Mucosa of rectum (tissue), 2 donors: Measurements from ENCODE around the gene GLCCI1.

Experiments
- H3K27ac ChIP-seq, 2 donors: one replicate each; pipeline ENCODE4 v1.7.0; 2013; ENCODE audit warnings: inconsistent platforms in 2 of 2, low read depth in 2 of 2, low read length in 2 of 2
- H3K27me3 ChIP-seq, 2 donors: one replicate each; pipeline ENCODE4 v1.7.0; 2013; ENCODE audit warnings: low read length in 2 of 2; ENCODE audit not compliant: control insufficient read depth in 2 of 2, insufficient read depth in 2 of 2
- H3K36me3 ChIP-seq, 2 donors: one replicate each; pipeline ENCODE4 v1.7.0; 2013; ENCODE audit warnings: low read length in 2 of 2; ENCODE audit not compliant: control insufficient read depth in 2 of 2, insufficient read depth in 2 of 2
- H3K4me1 ChIP-seq, 2 donors: one replicate each; pipeline ENCODE4 v1.7.0; 2013; ENCODE audit warnings: low read length in 2 of 2, mild to moderate bottlenecking in 1 of 2; ENCODE audit not compliant: control insufficient read depth in 2 of 2, insufficient read depth in 2 of 2
- H3K4me3 ChIP-seq, 2 donors: one replicate each; pipeline ENCODE4 v1.7.0; 2013; ENCODE audit warnings: low read length in 2 of 2
- H3K9ac ChIP-seq, 2 donors: one replicate each; pipeline ENCODE4 v1.7.0; 2013; ENCODE audit warnings: low read length in 2 of 2, low read depth in 1 of 2, mild to moderate bottlenecking in 1 of 2
- H3K9me3 ChIP-seq, 2 donors: one replicate each; pipeline ENCODE4 v1.7.0; 2013; ENCODE audit warnings: low read length in 2 of 2; ENCODE audit not compliant: control insufficient read depth in 2 of 2
- donor health status: healthy.
- donor health status: Normal muscosa, but diverticular disease.

The GLCCI1 gene

DNA sequence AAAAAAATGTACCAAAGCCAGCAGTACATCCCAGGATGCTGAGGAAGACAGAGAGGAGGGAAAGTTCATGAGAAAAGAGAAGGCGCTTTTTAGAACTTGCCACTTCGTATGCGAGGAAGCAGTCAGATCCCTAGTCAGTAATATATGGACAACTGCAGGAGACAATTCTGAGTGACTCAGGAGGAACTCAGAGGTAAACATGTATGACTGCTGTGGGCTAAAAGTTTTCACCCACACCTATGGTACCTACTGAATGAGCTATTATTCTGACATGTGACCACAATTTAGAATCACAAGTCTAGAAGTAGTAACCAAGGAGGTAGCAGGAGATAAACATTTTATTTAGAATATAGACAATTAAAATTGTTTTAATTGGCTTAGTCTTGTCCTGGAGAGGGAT is 166.8 kb downstream of the GLCCI1 start:
- no peaks in the 10 kb centered on the region for H3K9me3 ChIP-seq
- H3K36me3 ChIP-seq: peaks cover 0 to 8% of the 10 kb centered on the region in 2 donors
- no peak overlapping the region for H3K4me3 ChIP-seq
- no peak overlapping the region for H3K9ac ChIP-seq
- no peaks in the 10 kb centered on the region for H3K27me3 ChIP-seq
- H3K27ac ChIP-seq: no peak overlapping the region
- peaks cover 0 to 3% of the 10 kb centered on the region in 2 donors for H3K4me1 ChIP-seq

DNA sequence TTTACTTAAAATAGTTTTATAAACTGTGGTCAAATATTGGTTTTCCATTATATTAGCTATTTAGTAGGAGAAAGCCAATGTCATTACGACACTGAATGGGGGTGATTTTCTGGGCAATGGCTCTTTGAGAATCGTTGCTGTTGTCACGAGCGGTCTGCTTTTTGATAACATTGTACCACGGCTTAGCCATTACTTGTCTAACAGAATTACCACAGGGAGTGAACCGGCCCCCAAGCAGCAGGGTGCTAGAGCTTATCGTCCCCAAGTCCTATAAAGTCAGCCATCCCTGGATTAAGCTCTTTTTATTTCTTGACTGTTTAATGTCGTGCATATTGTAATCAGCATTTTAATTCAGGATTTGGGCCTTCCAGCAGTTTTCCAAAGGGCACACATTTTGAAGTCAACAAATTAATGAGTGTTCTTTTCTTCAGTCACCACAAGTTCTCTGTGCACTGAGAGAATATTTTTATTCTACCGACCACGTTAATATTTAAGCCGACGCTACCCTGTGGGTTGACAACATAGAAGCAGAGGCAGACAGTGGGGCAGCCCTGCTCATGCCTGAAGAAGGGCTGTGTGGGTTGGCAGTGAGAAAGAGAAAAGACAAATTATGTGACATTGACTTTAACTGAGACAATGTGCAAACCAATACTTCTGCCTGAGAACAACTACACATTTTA is 167.6 kb downstream of the GLCCI1 start:
- no peak overlapping the region for H3K9ac ChIP-seq
- no peaks in the 10 kb centered on the region for H3K4me1 ChIP-seq
- peaks cover 4 to 13% of the 10 kb centered on the region in 2 donors for H3K36me3 ChIP-seq
- no peak overlapping the region for H3K4me3 ChIP-seq
- no peaks in the 10 kb centered on the region for H3K9me3 ChIP-seq
- H3K27me3 ChIP-seq: no peaks in the 10 kb centered on the region
- H3K27ac ChIP-seq: no peak overlapping the region
